ENCODE data around the gene DCAF8. TPM values are rescaled to one million over a fixed set of nuclear protein-coding genes. Genes with fewer than 3 reads are reported as not detected.

DCAF8 gene
- total RNA-seq, 1 experiment from 2014 or later = 152 TPM

DNA sequence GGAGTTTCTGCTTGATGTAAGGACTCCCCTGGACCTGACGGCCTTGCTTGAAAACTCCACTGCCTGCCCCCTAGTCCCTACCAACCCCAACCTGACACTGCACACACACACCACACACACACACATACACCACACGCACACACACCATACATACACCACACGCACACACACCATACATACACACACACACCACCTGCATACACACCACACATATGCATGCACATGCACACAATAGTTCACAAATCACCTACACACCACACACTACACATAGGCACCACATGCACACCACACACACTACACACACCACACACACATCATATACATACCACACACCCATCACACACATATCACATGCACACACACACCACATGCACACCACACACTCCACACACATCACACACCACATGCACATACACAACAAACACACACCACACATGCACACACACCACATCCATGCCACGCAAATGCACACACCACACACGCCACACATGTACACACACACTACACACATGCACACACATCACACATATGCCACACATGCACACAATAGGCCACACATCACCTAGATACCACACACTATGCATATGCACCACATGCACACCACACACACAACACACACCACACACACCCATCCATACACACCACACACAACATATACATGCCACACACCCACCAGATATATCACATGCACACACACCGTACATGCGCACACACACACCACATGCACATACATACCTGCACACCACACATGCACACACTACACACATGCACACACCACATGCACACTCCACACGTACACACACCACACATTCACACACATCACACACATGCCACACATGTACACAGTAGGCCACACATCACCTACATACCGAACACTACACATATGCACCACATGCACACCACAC, 68.3 kb downstream of the DCAF8 start:
- Histone ChIP-seq H3F3A (ENCODE audit: insufficient read depth, low read depth) (no peaks in the 10 kb centered on the region), H2AFZ (no peak overlapping the region), H3K4me2 (no peak overlapping the region), H3K27me3 (ENCODE audit: insufficient read depth, low read depth) (no peaks in the 10 kb centered on the region), H3K36me3 (ENCODE audit: low read depth) (no peaks in the 10 kb centered on the region), H3K4me3 (no peak overlapping the region), H3K9me3 (ENCODE audit: insufficient read depth, low read depth) (no peaks in the 10 kb centered on the region), H4K20me1 (ENCODE audit: insufficient read depth) (no peaks in the 10 kb centered on the region), H3K9me2 (ENCODE audit: insufficient read depth) (no peaks in the 10 kb centered on the region), H3K4me1 (replicated peaks; ENCODE audit: insufficient read depth) (no peaks in the 10 kb centered on the region), H3K27ac (no peak overlapping the region), H3K79me2 (ENCODE audit: low read depth) (no peaks in the 10 kb centered on the region)
- TF ChIP-seq CTCF (conservative IDR thresholded peaks at IDR 0.05) (no peak), EZH2 (IDR thresholded peaks at IDR 0.05; ENCODE audit: low read depth) (no peak)
- ChIA-PET POLR2A (ENCODE audit: unreplicated experiment) (interaction anchor here (0.6 to 0.9 kb wide), 4 partner anchors 34 to 143 kb away, joined by 3 to 6 read pairs (median 4); no protein-coding TSS in a partner anchor), CTCF (interaction anchor here (0.6 to 2.0 kb wide), 18 partner anchors 8 to 130 kb away, joined by 3 to 51 read pairs (median 4); partner anchors contain the start of genes IGSF8, PEA15 and PEX19)
- no peak for DNase-seq
- BruUV-seq (replicated peaks) = no TSS peak
- intact Hi-C loops (cut with micrococcal nuclease; ENCODE audit: unreplicated experiment) = loop anchor here (1.0 to 2.0 kb wide), 5 partner anchors 27 to 222 kb away; no protein-coding TSS in a partner anchor

DNA sequence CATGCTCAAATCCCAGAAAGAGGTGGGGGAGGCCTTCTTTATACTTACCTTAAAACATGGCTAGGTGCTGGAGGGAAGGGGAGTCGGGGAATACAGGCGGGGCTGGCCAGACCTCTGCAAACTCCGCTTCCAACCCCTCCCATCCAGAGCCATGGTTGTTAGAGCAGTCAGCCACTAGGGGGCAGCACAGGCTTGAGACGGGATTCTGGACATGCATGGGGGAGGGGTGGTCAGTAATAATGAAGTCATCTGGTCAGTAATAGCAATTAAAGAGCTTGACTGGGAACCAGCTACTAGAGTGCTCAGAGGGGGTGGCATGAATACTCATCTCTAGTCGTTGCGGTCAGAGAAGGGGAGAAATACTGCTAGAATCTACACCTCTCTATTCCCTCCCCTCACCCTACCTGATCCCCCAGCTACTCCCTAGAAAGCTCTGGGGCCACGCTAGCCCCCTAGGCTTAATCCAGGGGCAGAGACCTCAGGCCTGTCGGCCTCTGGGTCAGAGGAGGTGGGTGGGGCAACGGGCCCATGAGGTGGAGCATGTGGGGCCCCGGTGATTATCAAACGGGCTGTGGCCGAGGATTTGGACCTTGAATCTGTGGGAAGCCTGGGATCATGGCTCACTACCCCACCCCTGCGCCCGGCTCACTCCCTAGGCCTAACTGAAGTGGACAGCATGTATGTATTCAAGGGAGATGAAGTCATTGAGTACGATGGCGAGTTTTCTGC, 69.1 kb downstream of the DCAF8 start:
- H3K4me2 ChIP-seq = no peak overlapping the region
- H4K20me1 ChIP-seq (ENCODE audit: insufficient read depth) = no peaks in the 10 kb centered on the region
- no peak overlapping the region for H3K27ac ChIP-seq
- no peaks in the 10 kb centered on the region for H3K27me3 ChIP-seq (ENCODE audit: insufficient read depth, low read depth)
- no peaks in the 10 kb centered on the region for H3K9me2 ChIP-seq (ENCODE audit: insufficient read depth)
- intact Hi-C loops (cut with micrococcal nuclease; ENCODE audit: unreplicated experiment) = loop anchor here (1.0 to 2.0 kb wide), 5 partner anchors 28 to 223 kb away; no protein-coding TSS in a partner anchor
- H3K36me3 ChIP-seq (ENCODE audit: low read depth) = no peaks in the 10 kb centered on the region
- no peaks in the 10 kb centered on the region for H3K9me3 ChIP-seq (ENCODE audit: insufficient read depth, low read depth)
- H3K79me2 ChIP-seq (ENCODE audit: low read depth) = no peaks in the 10 kb centered on the region
- TF ChIP-seq EZH2 (IDR thresholded peaks at IDR 0.05; ENCODE audit: low read depth) = no peak
- TF ChIP-seq CTCF (conservative IDR thresholded peaks at IDR 0.05) = peak; percentile 96
- H3K4me1 ChIP-seq (replicated peaks; ENCODE audit: insufficient read depth) = no peaks in the 10 kb centered on the region
- CTCF ChIA-PET = interaction anchor here (0.6 to 2.0 kb wide), 19 partner anchors 9 to 447 kb away, joined by 3 to 51 read pairs (median 4); partner anchors contain the start of genes IGSF8, PEA15 and PEX19
- H2AFZ ChIP-seq = no peak overlapping the region
- H3K4me3 ChIP-seq = no peak overlapping the region
- BruUV-seq (replicated peaks) = no TSS peak
- POLR2A ChIA-PET (ENCODE audit: unreplicated experiment) = interaction anchor here (0.6 to 0.9 kb wide), 4 partner anchors 35 to 143 kb away, joined by 3 to 6 read pairs (median 4); no protein-coding TSS in a partner anchor
- H3F3A ChIP-seq (ENCODE audit: insufficient read depth, low read depth) = no peaks in the 10 kb centered on the region
- peak; percentile 54 to 78 for DNase-seq

DNA sequence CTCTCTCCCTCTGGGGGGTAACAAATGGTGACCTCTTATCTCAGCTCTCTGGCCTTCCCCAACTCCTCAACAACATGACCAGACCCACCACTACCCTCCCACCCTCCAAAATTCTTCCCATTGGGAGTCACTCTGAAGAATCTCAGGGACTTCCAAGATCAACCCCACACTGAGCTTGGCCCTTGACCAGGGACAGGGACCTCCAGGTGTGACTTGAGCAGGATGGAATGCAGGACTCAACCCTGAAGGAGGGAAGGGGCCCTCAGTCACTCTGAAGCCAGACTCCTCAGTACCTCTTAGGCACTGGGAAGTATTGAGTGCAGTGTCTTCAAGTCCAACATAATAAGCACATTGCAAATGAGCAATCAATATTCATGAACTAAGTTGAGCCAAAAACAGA, 70.1 kb downstream of the DCAF8 start:
- H4K20me1 ChIP-seq (ENCODE audit: insufficient read depth) = no peaks in the 10 kb centered on the region
- ChIA-PET POLR2A (ENCODE audit: unreplicated experiment) (no interaction called here), CTCF (interaction anchor here (0.6 to 2.0 kb wide), 5 partner anchors 20 to 99 kb away, joined by 3 to 51 read pairs (median 6); partner anchors contain the start of gene IGSF8)
- H2AFZ ChIP-seq = no peak overlapping the region
- no peaks in the 10 kb centered on the region for H3K9me3 ChIP-seq (ENCODE audit: insufficient read depth, low read depth)
- no TSS peak for BruUV-seq (replicated peaks)
- DNase-seq = no peak
- no peaks in the 10 kb centered on the region for H3K9me2 ChIP-seq (ENCODE audit: insufficient read depth)
- H3K36me3 ChIP-seq (ENCODE audit: low read depth) = no peaks in the 10 kb centered on the region
- no peaks in the 10 kb centered on the region for H3F3A ChIP-seq (ENCODE audit: insufficient read depth, low read depth)
- intact Hi-C loops (cut with micrococcal nuclease; ENCODE audit: unreplicated experiment) = loop anchor here (2.0 kb wide), 1 partner anchor 29 kb away; no protein-coding TSS in a partner anchor
- H3K4me1 ChIP-seq (replicated peaks; ENCODE audit: insufficient read depth) = no peaks in the 10 kb centered on the region
- H3K4me2 ChIP-seq = no peak overlapping the region
- H3K27ac ChIP-seq = no peak overlapping the region
- no peaks in the 10 kb centered on the region for H3K79me2 ChIP-seq (ENCODE audit: low read depth)
- TF ChIP-seq EZH2 (IDR thresholded peaks at IDR 0.05; ENCODE audit: low read depth) (no peak), CTCF (conservative IDR thresholded peaks at IDR 0.05) (no peak)
- H3K27me3 ChIP-seq (ENCODE audit: insufficient read depth, low read depth) = no peaks in the 10 kb centered on the region
- no peak overlapping the region for H3K4me3 ChIP-seq

Measured in PC-9 (cell line).